HFFc6 (cell line): Measurements from ENCODE around the gene RBM28. TPM values are rescaled to one million over a fixed set of nuclear protein-coding genes. Genes with fewer than 3 reads are reported as not detected.

Experiments
- DNase-seq: peaks from one replicate; pipeline ENCODE4 v3.0.0-alpha.2; 2018
- H3K27ac Mint-ChIP-seq: 2 replicates; pipeline ENCODE4 v1.8.0; 2020; ENCODE audit warnings: mild to moderate bottlenecking, mixed read lengths
- H3K27me3 Mint-ChIP-seq: 2 replicates; pipeline ENCODE4 v1.8.0; 2021; ENCODE audit warnings: mild to moderate bottlenecking, moderate library complexity, mixed read lengths; ENCODE audit not compliant: insufficient read depth
- H3K36me3 Mint-ChIP-seq: 2 replicates; pipeline ENCODE4 v1.8.0; 2021; ENCODE audit warnings: low read depth, mixed read lengths
- H3K4me1 Mint-ChIP-seq: 2 replicates; pipeline ENCODE4 v1.8.0; 2020; ENCODE audit warnings: low read depth, mixed read lengths
- H3K4me3 Mint-ChIP-seq: 2 replicates; pipeline ENCODE4 v1.8.0; 2020; ENCODE audit warnings: mild to moderate bottlenecking, moderate library complexity, mixed read lengths
- H3K9me3 Mint-ChIP-seq: 2 replicates; pipeline ENCODE4 v1.8.0; 2020; ENCODE audit warnings: mild to moderate bottlenecking, mixed read lengths
- CTCF ChIP-seq: fragments of 200-600 bp; sonication (generic); IDR thresholded peaks from 2 replicates; pipeline ENCODE4 v1.5.0; 2021; ENCODE audit warnings: antibody characterized with exemption, mild to moderate bottlenecking
- total RNA-seq, 6 experiments: library from RNA; stranded (reverse); fragmentation: NEBNext Ultra II Directional; extraction: Animal tissue kit (Norgen Biotek cat#: 25700); gene quantifications; 2 replicates in 1 of 6; 3 replicates in 5 of 6; pipeline ENCODE4 v1.2.3, GENCODE V29; 2021

The RBM28 gene
- total RNA-seq, 6 experiments from 2014 or later = 36.1 to 44.4 (median 37.8) TPM

GRCh38 chr7:128264477-128264876, 79.2 kb downstream of the RBM28 start:
- Mint-ChIP-seq H3K9me3 (no peaks in the 10 kb centered on the region), H3K4me3 (no peak overlapping the region), H3K27me3 (peaks cover 22% of the 10 kb centered on the region), H3K4me1 (peaks cover 21% of the 10 kb centered on the region), H3K36me3 (peaks cover 6% of the 10 kb centered on the region; the same call in 1 of the 2 replicates), H3K27ac (no peak overlapping the region)
- no peak for DNase-seq
- no peak for TF ChIP-seq CTCF

- no peak for DNase-seq
Measured at GRCh38 chr7:128263420-128263819, 80.3 kb downstream of the RBM28 start.

GRCh38 chr7:128262273-128263028, 81.3 kb downstream of the RBM28 start:
- Mint-ChIP-seq H3K27me3 (peaks cover 23% of the 10 kb centered on the region), H3K9me3 (no peaks in the 10 kb centered on the region), H3K4me3 (no peak overlapping the region), H3K27ac (no peak overlapping the region), H3K4me1 (peaks cover 27% of the 10 kb centered on the region), H3K36me3 (0 out of 2 replicates have a peak, but pooled peaks cover 6% of the 10 kb centered on the region)
- no peak for DNase-seq
- no peak for TF ChIP-seq CTCF

More at GRCh38 chr7:128263420-128263819, 80.3 kb downstream of the RBM28 start:
- Mint-ChIP-seq H3K4me3 (no peak overlapping the region), H3K36me3 (0 out of 2 replicates have a peak, but pooled peaks cover 6% of the 10 kb centered on the region), H3K27me3 (peaks cover 23% of the 10 kb centered on the region), H3K4me1 (peaks cover 32% of the 10 kb centered on the region), H3K27ac (no peak overlapping the region), H3K9me3 (no peaks in the 10 kb centered on the region)
- no peak for TF ChIP-seq CTCF

GRCh38 chr7:128260069-128260795, 83.5 kb downstream of the RBM28 start:
- Mint-ChIP-seq H3K27ac (no peak overlapping the region), H3K36me3 (0 out of 2 replicates have a peak, but pooled peaks cover 6% of the 10 kb centered on the region), H3K4me3 (no peak overlapping the region), H3K27me3 (peaks cover 15% of the 10 kb centered on the region), H3K4me1 (peaks cover 15% of the 10 kb centered on the region), H3K9me3 (no peaks in the 10 kb centered on the region)
- no peak for TF ChIP-seq CTCF
- no peak for DNase-seq

- Mint-ChIP-seq H3K4me1 (peaks cover 16% of the 10 kb centered on the region), H3K36me3 (0 out of 2 replicates have a peak, but pooled peaks cover 6% of the 10 kb centered on the region), H3K9me3 (no peaks in the 10 kb centered on the region), H3K4me3 (no peak overlapping the region), H3K27me3 (peaks cover 15% of the 10 kb centered on the region), H3K27ac (peak overlapping the region; percentile 31; the same call in 1 of the 2 replicates)
- DNase-seq = peak; percentile 25
- TF ChIP-seq CTCF = no peak
Measured at GRCh38 chr7:128259131-128260061, 84.3 kb downstream of the RBM28 start.
